ENCODE data around the gene YY1.

GRCh38 chr14:100213956-100214769 is 24.8 kb upstream of the YY1 start:
- TF ChIP-seq CTCF (IDR thresholded peaks at IDR 0.05), result no peak
- TF ChIP-seq MAX (IDR thresholded peaks at IDR 0.05), result peak; percentile 66
- TF ChIP-seq POLR2A (IDR thresholded peaks at IDR 0.05; ENCODE audit: low read length), result peak; percentile 87
- TF ChIP-seq BCL3 (IDR thresholded peaks at IDR 0.05), result peak; percentile 83
- no peak for TF ChIP-seq EP300 (IDR thresholded peaks at IDR 0.05)
- TF ChIP-seq CHD4 (IDR thresholded peaks at IDR 0.05; ENCODE audit: borderline replicate concordance), result no peak

Data from A549 (cell line).